ENCODE data around the gene TSPAN4. TPM values are rescaled to one million over a fixed set of nuclear protein-coding genes. Genes with fewer than 3 reads are reported as not detected.
A peak's percentile ranks its signal among the peaks of the same experiment; 100 is the strongest.

The TSPAN4 gene
- total RNA-seq, 1 donor from 2014 or later = 69.2 TPM

GRCh38 chr11:815675-816432, 26.8 kb upstream of the TSPAN4 start:
- no peak for TF ChIP-seq CTCF (IDR thresholded peaks at IDR 0.05)
- Mint-ChIP-seq H3K4me1 (ENCODE audit: low read depth) (peaks cover 23% of the 10 kb centered on the region), H3K4me3 (ENCODE audit: unreplicated experiment) (no peak overlapping the region), H3K36me3 (ENCODE audit: low read depth) (peaks cover 16% of the 10 kb centered on the region), H3K27me3 (ENCODE audit: low read depth) (no peaks in the 10 kb centered on the region), H3K9me3 (ENCODE audit: low read depth) (no peaks in the 10 kb centered on the region), H3K27ac (ENCODE audit: unreplicated experiment) (peak overlapping the region; percentile 12)
- no peak for DNase-seq (ENCODE audit: low spot score)

GRCh38 chr11:816433-816779, 26.2 kb upstream of the TSPAN4 start:
- no peaks in the 10 kb centered on the region for H3K27me3 Mint-ChIP-seq (ENCODE audit: low read depth)
- H3K9me3 Mint-ChIP-seq (ENCODE audit: low read depth) = no peaks in the 10 kb centered on the region
- TF ChIP-seq CTCF (IDR thresholded peaks at IDR 0.05) = no peak
- peaks cover 14% of the 10 kb centered on the region for H3K36me3 Mint-ChIP-seq (ENCODE audit: low read depth)
- H3K4me1 Mint-ChIP-seq (ENCODE audit: low read depth) = peaks cover 23% of the 10 kb centered on the region
- no peak overlapping the region for H3K27ac Mint-ChIP-seq (ENCODE audit: unreplicated experiment)
- no peak overlapping the region for H3K4me3 Mint-ChIP-seq (ENCODE audit: unreplicated experiment)
- no peak for DNase-seq (ENCODE audit: low spot score)

GRCh38 chr11:818396-819128, 24.1 kb upstream of the TSPAN4 start, which contains the start of gene PNPLA2:
Gene PNPLA2, plus strand, starts transcription at chr11:818914. Its CDS starts 805 bp downstream, at chr11:819719.
- DNase-seq (ENCODE audit: low spot score) = no peak
- peak within 1 kb of the TSS; percentile 80 for H3K4me3 Mint-ChIP-seq (ENCODE audit: unreplicated experiment)
- H3K9me3 Mint-ChIP-seq (ENCODE audit: low read depth) = no peaks in the 10 kb centered on the region
- peaks cover 4% of the 10 kb centered on the region for H3K36me3 Mint-ChIP-seq (ENCODE audit: low read depth)
- H3K4me1 Mint-ChIP-seq (ENCODE audit: low read depth) = peaks cover 22% of the 10 kb centered on the region
- no peak for TF ChIP-seq CTCF (IDR thresholded peaks at IDR 0.05)
- no peaks in the 10 kb centered on the region for H3K27me3 Mint-ChIP-seq (ENCODE audit: low read depth)
- peak within 1 kb of the TSS; percentile 74 for H3K27ac Mint-ChIP-seq (ENCODE audit: unreplicated experiment)

GRCh38 chr11:819129-819931, 23.3 kb upstream of the TSPAN4 start:
- no peak for DNase-seq (ENCODE audit: low spot score)
- Mint-ChIP-seq H3K27me3 (ENCODE audit: low read depth) (no peaks in the 10 kb centered on the region), H3K9me3 (ENCODE audit: low read depth) (no peaks in the 10 kb centered on the region), H3K4me1 (ENCODE audit: low read depth) (peaks cover 22% of the 10 kb centered on the region), H3K4me3 (ENCODE audit: unreplicated experiment) (peak overlapping the region; percentile 80), H3K36me3 (ENCODE audit: low read depth) (peaks cover 2% of the 10 kb centered on the region), H3K27ac (ENCODE audit: unreplicated experiment) (peak overlapping the region; percentile 74)
- TF ChIP-seq CTCF (IDR thresholded peaks at IDR 0.05) = no peak
